SH-SY5Y (cell line): ENCODE measurements around the gene FGFR3.

Experiments used
- GATA2 ChIP-seq: IDR thresholded peaks from 2 replicates; pipeline ENCODE4 v1.6.1; 2011; ENCODE audit warnings: mild to moderate bottlenecking, low read depth, low read length
- GATA3 ChIP-seq: IDR thresholded peaks from 2 replicates; pipeline ENCODE4 v1.6.1; 2011; ENCODE audit warnings: low read depth, mild to moderate bottlenecking, low read length, moderate library complexity

The FGFR3 gene

DNA sequence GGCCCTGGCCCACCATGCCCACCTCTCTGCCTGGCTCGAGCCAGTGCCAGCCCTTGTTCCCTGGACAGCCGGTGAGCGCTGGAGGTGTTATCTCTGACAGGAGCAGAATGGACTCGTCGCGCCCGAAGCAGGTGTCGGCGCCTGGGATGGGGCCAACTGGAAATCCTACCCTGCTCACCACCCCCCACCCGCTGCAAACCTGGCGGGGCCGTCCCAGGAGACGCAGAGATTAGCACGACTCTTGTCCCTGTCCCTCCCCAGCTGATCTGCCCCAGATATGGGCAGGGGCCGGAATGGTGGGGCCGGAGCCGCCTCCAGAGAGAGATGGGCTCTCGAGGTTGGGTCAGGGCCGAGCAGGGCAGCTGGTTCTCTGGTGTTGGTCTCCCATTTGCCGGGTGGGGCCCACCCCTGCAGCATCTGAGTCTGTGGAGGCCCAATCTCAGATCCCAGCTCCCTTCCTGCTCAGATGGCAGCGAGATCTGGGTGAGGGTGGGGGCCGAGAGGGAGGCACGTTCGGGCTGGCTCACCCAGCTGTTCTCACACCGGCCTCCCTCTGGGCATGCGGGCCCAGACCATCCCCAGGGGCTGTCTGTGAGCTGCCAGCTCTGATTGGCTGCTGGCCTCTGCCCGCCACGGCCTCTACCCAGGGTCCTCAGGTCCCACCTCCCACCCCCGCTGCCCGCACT lies 20.1 kb upstream of the FGFR3 start:
- 0 out of 2 replicates have a peak, but pooled peaks have one; percentile 21 for TF ChIP-seq GATA2
- TF ChIP-seq GATA3 = no peak

- TF ChIP-seq GATA3 = no peak
Measured at GRCh38 chr4:1773754-1774153, 19.3 kb upstream of the FGFR3 start.

- TF ChIP-seq GATA3 = no peak
- no peak for TF ChIP-seq GATA2
Measured at GRCh38 chr4:1775731-1776500, 17.2 kb upstream of the FGFR3 start.

- no peak for TF ChIP-seq GATA2
- TF ChIP-seq GATA3 = no peak
Measured at GRCh38 chr4:1776521-1777161, 16.5 kb upstream of the FGFR3 start.

GRCh38 chr4:1777822-1778641 lies 15.1 kb upstream of the FGFR3 start:
- no peak for TF ChIP-seq GATA2
- TF ChIP-seq GATA3 = no peak

- TF ChIP-seq GATA2 (no peak), GATA3 (no peak)
Measured at GRCh38 chr4:1778642-1779392, 14.3 kb upstream of the FGFR3 start.

- TF ChIP-seq GATA2 (no peak), GATA3 (no peak)
Measured at GRCh38 chr4:1779588-1780382, 13.3 kb upstream of the FGFR3 start.

GRCh38 chr4:1780435-1780834 lies 12.7 kb upstream of the FGFR3 start:
- TF ChIP-seq GATA2 = no peak
- no peak for TF ChIP-seq GATA3

- TF ChIP-seq GATA2 = no peak
- no peak for TF ChIP-seq GATA3
Measured at GRCh38 chr4:1783015-1783414, 10.1 kb upstream of the FGFR3 start.

GRCh38 chr4:1783970-1784369 lies 9.1 kb upstream of the FGFR3 start:
- no peak for TF ChIP-seq GATA2
- no peak for TF ChIP-seq GATA3

DNA sequence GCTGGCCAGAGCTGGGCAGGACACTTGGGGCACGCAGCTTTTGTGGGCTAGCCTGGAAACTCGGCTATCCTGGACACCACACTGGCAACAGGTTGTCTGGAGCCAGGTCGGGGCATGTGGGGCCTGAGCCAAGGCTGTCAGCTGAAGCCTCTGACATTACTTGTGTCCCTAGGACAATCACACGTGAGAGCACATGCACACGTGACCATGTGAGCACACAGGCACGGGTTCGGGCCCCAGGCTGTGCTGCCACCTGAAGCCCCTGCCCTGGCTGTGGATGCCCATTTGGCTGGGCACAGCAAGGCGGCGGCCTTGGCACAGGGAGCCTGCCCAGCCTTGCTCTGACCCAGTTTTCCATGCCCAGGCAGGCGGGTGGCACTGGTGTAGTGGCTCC lies 8.7 kb upstream of the FGFR3 start:
- TF ChIP-seq GATA2 (no peak), GATA3 (no peak)

GRCh38 chr4:1784789-1785591 lies 8.1 kb upstream of the FGFR3 start:
- TF ChIP-seq GATA3 (no peak), GATA2 (no peak)

GRCh38 chr4:1785592-1785991 lies 7.5 kb upstream of the FGFR3 start:
- TF ChIP-seq GATA2 = no peak
- TF ChIP-seq GATA3 = no peak
